Stimulated activated memory B cell treated with anti-CD40 and anti-IgM and Interleukin-4, amounts not matched to agents 10 μg/mL and 1 μg/mL and 100 μg/mL, for 72 hours (primary cell): ENCODE measurements around the gene GLIPR1.
"Not testable (repeated sequence)": the region's sequence is repeated elsewhere in the genome, so short reads cannot be mapped to it uniquely, and the experiment has no call there.

ENCODE experiments used
- ATAC-seq: fragments of 150-1000 bp; cut with Tn5 transposase; 2 replicates; pipeline ENCODE4 v1.10.0; 2021
- H3K27ac Mint-ChIP-seq: one replicate; pipeline ENCODE4 v1.8.0; 2022; ENCODE audit warnings: mild to moderate bottlenecking, mixed read lengths
- H3K27me3 Mint-ChIP-seq: one replicate; pipeline ENCODE4 v1.8.0; 2022; ENCODE audit warnings: mixed read lengths
- H3K36me3 Mint-ChIP-seq: one replicate; pipeline ENCODE4 v1.8.0; 2022; ENCODE audit warnings: mixed read lengths
- H3K4me1 Mint-ChIP-seq: one replicate; pipeline ENCODE4 v1.8.0; 2022; ENCODE audit warnings: mixed read lengths
- H3K4me3 Mint-ChIP-seq: one replicate; pipeline ENCODE4 v1.8.0; 2022; ENCODE audit warnings: mild to moderate bottlenecking, moderate library complexity, mixed read lengths
- H3K9me3 Mint-ChIP-seq: one replicate; pipeline ENCODE4 v1.8.0; 2022; ENCODE audit warnings: mixed read lengths

GLIPR1 gene

DNA sequence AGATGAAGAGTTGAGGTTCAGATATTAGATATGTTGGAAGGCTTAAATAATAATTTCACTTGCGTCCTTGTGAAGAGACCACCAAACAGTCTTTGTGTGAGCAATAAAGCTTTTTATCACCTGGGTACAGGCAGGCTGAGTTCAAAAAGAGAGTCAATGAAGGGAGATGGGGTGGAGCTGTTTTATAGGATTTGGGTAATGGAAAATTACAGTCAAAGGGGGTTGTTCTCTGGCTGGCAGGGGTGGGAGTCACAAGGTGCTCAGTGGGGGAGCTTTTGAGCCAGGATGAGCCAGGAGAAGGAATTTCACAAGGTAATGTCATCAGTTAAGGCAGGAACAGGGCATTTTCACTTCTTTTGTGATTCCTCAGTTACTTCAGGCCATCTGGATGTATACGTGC lies 3.9 kb downstream of the GLIPR1 start:
- not testable (repeated sequence) for H3K4me3 Mint-ChIP-seq, H3K9me3 Mint-ChIP-seq, ATAC-seq, H3K27me3 Mint-ChIP-seq
- peaks cover 14% of the 10 kb centered on the region for H3K36me3 Mint-ChIP-seq
- H3K27ac Mint-ChIP-seq: peak overlapping the region; percentile 92
- H3K4me1 Mint-ChIP-seq: peaks cover 66% of the 10 kb centered on the region

DNA sequence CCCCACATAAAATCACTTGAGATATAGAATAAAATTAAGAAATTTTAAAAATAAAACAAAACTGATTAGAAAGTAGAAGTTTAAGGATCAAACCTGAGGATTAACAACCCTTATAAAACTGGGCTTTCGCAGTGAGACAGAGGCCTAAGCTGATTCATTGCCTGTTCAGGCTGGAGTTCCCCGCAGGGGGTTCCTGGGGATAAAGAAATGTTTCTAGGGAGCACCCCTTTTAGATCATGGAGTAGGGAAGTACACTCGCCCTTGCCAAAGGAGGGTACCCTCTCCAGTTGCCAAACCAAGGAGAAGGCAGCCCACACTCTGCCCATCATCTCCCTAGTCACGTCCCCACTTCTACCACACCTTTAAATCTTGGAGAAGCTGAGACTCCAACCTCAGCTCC lies 6.8 kb downstream of the GLIPR1 start:
- Mint-ChIP-seq H3K4me3 (no peak overlapping the region), H3K4me1 (peaks cover 49% of the 10 kb centered on the region), H3K27me3 (no peaks in the 10 kb centered on the region), H3K36me3 (peaks cover 25% of the 10 kb centered on the region), H3K9me3 (no peaks in the 10 kb centered on the region), H3K27ac (peak overlapping the region; percentile 56)
- no peak for ATAC-seq

DNA sequence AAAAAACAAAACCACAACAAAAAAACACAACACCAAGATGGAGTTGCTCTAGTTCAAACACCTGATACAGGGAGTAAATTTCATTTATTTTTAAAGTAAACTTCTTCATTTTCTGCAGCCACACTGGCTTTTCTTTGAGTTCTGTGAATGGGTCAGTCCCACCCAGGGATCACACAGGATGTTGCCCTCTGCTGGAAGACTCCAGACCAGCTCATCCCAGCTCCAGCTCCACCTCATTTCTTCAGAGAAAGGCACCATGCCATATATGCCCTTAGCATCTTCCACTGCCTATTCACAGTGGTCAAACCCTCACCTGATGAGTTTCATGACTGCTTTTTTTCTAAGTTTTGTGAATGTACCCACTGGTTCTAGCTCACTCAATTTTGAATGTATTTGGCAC lies 8.0 kb downstream of the GLIPR1 start:
- Mint-ChIP-seq H3K27me3 (no peaks in the 10 kb centered on the region), H3K4me1 (peaks cover 41% of the 10 kb centered on the region), H3K9me3 (no peaks in the 10 kb centered on the region), H3K4me3 (no peak overlapping the region), H3K36me3 (peaks cover 20% of the 10 kb centered on the region), H3K27ac (no peak overlapping the region)
- ATAC-seq: no peak

DNA sequence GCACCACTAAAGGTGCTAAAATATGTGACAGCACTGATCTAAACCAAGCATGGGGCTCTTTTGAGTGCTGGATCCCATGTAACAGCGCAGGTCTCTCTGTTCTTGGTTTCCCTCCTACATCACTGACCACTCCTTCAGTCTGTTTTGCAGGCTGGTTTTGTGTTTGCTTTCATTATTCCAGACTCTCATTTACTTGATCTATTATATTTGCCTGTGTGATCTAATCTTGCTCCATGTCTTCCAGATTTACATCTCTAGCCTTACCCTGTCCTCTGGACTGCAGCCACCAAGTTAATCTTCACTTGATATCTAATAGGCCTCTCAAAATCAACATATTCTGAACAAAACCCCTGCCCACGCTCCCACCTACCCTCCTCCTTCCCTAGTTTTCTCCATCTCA lies 8.6 kb downstream of the GLIPR1 start:
- H3K4me3 Mint-ChIP-seq: peak overlapping the region; percentile 6
- H3K9me3 Mint-ChIP-seq: no peaks in the 10 kb centered on the region
- peak overlapping the region; percentile 71 for H3K27ac Mint-ChIP-seq
- peaks cover 41% of the 10 kb centered on the region for H3K4me1 Mint-ChIP-seq
- ATAC-seq: peak; percentile 31
- H3K27me3 Mint-ChIP-seq: no peaks in the 10 kb centered on the region
- peaks cover 26% of the 10 kb centered on the region for H3K36me3 Mint-ChIP-seq

DNA sequence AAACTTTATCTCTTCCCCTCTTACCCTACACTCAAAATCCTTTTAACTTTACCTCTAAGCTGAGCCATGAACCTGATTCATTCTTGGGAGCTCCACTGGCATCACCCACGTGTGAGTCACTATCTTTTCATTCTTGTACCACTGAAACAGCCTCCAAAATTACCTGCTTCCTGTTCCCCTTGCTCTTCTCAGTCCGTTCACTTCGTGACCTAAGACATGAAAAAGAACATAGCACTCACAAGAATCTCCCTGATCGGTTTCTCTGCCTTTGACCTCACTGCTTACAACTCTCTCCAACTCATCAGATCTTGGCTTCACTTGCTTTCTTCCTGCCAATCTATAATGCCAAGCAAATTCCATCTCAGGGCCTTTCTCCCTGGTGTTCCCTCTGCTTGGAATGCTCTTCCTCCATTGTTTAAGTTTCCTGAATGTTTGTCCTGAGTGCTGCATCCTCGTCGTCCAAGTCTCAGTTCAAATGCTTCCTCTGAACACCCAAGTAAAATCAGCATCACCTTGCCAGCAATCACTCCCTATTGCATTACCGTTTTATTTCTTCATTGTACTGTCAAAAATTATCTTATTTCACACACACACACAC lies 9.2 kb downstream of the GLIPR1 start:
- Mint-ChIP-seq H3K4me3 (peak overlapping the region; percentile 6), H3K9me3 (no peaks in the 10 kb centered on the region), H3K36me3 (peaks cover 29% of the 10 kb centered on the region), H3K27me3 (no peaks in the 10 kb centered on the region), H3K27ac (peak overlapping the region; percentile 71), H3K4me1 (peaks cover 39% of the 10 kb centered on the region)
- ATAC-seq: peak; percentile 87

DNA sequence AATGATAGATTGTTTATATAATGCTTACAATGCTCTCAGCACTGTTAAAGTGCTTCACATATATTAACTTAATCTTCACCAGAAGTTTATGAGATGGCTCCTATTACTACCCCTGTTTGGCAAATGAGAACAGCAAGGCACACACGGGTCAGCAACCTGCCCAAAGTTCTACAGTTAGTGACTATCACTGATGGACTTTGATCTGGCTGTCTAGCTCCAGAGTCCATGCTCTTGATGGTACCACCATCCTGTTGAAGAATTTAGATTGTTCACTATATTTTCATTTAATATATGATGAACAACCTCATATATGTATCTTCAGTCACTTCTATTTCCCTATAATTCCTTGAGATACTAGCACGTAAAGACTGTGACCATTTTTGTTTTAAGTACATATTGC lies 10.6 kb downstream of the GLIPR1 start:
- Mint-ChIP-seq H3K4me3 (no peak overlapping the region), H3K36me3 (peaks cover 29% of the 10 kb centered on the region), H3K9me3 (no peaks in the 10 kb centered on the region), H3K27me3 (no peaks in the 10 kb centered on the region), H3K27ac (no peak overlapping the region), H3K4me1 (peaks cover 39% of the 10 kb centered on the region)
- ATAC-seq: no peak

DNA sequence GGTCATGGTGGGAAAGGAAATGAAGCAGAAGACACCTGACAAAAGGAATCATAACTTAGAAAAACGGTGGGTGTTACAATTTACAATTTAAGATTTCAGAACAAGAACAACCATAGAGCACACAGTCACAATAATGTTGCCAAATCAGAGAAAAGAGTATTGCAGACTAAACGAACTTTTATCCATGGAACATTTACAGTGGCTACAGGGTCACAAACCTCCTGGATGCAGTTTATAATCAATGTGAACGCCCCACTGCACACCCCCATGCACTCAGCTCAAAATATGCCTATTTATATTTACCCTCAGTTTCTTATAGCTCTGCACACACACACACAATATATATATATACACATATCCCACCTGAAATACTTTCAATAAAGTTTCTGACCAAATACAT lies 22.9 kb downstream of the GLIPR1 start:
- no peak overlapping the region for H3K4me3 Mint-ChIP-seq
- no peaks in the 10 kb centered on the region for H3K27me3 Mint-ChIP-seq
- no peak for ATAC-seq
- H3K9me3 Mint-ChIP-seq: no peaks in the 10 kb centered on the region
- peaks cover 24% of the 10 kb centered on the region for H3K36me3 Mint-ChIP-seq
- no peak overlapping the region for H3K27ac Mint-ChIP-seq
- H3K4me1 Mint-ChIP-seq: peaks cover 9% of the 10 kb centered on the region

DNA sequence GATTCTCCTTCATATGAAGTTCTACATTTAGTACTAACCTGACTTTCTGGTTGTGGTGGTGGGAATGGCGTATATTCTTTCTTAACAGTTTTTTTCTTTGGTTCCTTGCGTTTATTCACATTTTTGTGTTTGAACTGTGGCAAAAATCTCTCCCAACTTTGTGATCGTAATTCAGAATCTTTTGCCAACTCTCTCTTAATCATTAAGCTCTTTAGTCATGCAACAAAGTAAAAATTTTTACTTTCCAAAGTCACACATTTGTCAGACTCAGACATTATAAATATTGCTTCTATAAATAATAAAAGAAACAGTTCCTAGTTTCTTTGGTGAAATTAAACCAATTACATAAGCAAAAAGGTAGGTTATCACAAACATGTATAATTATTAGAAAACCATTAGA lies 23.3 kb downstream of the GLIPR1 start:
- Mint-ChIP-seq H3K27me3 (no peaks in the 10 kb centered on the region), H3K4me3 (no peak overlapping the region), H3K36me3 (peaks cover 20% of the 10 kb centered on the region), H3K9me3 (no peaks in the 10 kb centered on the region), H3K27ac (no peak overlapping the region), H3K4me1 (peaks cover 12% of the 10 kb centered on the region)
- ATAC-seq: no peak

DNA sequence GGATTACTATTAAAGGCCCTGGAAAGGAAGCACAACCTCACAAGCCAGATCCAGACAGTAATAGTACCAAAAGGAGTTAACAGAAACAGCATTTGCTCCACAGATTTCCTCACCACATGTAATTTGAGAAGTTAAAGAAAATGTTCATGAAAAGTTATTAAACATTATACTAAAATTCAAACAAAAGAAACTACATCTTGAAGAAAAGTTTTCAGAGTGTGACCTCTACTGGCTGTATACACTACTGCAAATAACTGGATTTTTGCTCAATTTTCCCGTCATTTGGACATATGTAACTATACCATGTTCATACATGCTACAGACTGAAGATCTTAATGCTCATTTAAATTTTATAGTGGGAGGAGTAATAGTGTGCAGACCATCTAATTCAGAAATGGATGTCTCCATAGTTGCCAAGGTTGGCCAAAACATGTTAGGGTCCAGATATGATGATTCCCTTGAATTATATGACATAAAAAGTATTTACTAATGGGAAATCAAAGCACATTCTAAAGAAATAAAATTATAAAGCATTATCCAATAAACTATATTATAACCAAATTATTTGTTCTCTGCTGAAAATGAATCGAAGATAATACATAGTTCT lies 25.3 kb downstream of the GLIPR1 start:
- Mint-ChIP-seq H3K4me1 (peaks cover 25% of the 10 kb centered on the region), H3K4me3 (no peak overlapping the region), H3K9me3 (no peaks in the 10 kb centered on the region), H3K27ac (no peak overlapping the region), H3K27me3 (no peaks in the 10 kb centered on the region), H3K36me3 (peaks cover 14% of the 10 kb centered on the region)
- no peak for ATAC-seq

DNA sequence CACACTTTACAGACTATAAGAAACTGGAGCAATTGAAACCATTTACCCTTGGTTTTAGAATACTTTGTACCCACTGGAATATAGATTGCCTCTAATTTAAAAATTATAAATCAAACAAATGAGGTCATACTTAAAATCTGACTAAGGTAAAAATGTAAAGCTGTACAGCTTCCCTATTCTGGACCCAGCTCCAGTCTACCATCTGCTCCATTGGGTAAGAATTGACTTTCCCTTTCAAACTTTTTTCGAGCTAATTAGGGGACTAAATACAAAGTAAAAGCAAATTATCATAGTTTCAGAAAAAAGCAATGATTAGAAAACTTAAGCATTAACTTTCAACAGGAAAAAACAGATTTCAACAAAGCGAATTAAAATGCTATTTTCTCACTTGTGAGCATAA lies 26.5 kb downstream of the GLIPR1 start:
- H3K27ac Mint-ChIP-seq: no peak overlapping the region
- no peak for ATAC-seq
- no peaks in the 10 kb centered on the region for H3K9me3 Mint-ChIP-seq
- H3K27me3 Mint-ChIP-seq: no peaks in the 10 kb centered on the region
- no peak overlapping the region for H3K4me3 Mint-ChIP-seq
- H3K4me1 Mint-ChIP-seq: peaks cover 30% of the 10 kb centered on the region
- H3K36me3 Mint-ChIP-seq: peaks cover 14% of the 10 kb centered on the region

DNA sequence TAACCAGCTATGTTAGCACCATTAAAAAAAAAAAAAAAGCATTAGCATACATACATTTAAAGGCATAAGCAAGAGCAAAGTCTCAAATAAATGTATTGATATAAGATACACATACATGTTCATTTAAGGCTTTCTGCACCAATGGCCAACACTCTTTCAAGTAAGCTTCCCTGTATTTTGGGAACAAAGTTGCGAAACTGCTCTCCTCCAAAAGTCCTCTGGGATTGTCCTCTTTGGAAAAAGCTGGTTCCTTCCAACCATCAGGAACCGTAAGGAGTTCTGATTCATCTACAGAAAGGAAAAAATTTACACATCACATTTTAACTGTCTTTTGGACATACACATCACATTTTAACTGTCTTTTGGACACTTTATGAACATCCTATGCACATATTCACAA lies 27.6 kb downstream of the GLIPR1 start:
- Mint-ChIP-seq H3K36me3 (peaks cover 14% of the 10 kb centered on the region), H3K4me3 (no peak overlapping the region), H3K27me3 (no peaks in the 10 kb centered on the region), H3K27ac (peak overlapping the region; percentile 42), H3K4me1 (peaks cover 30% of the 10 kb centered on the region), H3K9me3 (no peaks in the 10 kb centered on the region)
- no peak for ATAC-seq

DNA sequence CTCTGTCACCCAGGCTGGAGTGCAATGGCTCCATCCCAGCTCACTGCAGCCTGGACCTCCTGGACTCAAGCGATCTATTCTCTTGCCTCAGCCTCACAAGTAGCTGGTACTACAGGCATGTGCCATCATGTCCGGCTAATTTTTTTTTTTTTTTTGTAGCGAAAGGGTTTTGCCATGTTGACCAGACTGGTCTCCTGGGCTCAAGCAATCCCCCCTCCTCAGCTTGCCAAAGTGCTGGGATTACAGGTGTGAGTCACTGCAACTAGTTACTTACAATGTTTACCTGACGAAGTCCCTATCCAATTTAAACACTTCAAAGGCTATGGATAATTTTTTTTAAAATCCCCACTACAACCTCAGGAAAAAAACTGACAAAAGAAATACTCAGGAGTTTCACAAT lies 29.1 kb downstream of the GLIPR1 start:
- Mint-ChIP-seq H3K9me3 (no peaks in the 10 kb centered on the region), H3K36me3 (peaks cover 10% of the 10 kb centered on the region), H3K27me3 (no peaks in the 10 kb centered on the region), H3K4me1 (peaks cover 30% of the 10 kb centered on the region), H3K27ac (peak overlapping the region; percentile 97), H3K4me3 (peak overlapping the region; percentile 96)
- no peak for ATAC-seq

DNA sequence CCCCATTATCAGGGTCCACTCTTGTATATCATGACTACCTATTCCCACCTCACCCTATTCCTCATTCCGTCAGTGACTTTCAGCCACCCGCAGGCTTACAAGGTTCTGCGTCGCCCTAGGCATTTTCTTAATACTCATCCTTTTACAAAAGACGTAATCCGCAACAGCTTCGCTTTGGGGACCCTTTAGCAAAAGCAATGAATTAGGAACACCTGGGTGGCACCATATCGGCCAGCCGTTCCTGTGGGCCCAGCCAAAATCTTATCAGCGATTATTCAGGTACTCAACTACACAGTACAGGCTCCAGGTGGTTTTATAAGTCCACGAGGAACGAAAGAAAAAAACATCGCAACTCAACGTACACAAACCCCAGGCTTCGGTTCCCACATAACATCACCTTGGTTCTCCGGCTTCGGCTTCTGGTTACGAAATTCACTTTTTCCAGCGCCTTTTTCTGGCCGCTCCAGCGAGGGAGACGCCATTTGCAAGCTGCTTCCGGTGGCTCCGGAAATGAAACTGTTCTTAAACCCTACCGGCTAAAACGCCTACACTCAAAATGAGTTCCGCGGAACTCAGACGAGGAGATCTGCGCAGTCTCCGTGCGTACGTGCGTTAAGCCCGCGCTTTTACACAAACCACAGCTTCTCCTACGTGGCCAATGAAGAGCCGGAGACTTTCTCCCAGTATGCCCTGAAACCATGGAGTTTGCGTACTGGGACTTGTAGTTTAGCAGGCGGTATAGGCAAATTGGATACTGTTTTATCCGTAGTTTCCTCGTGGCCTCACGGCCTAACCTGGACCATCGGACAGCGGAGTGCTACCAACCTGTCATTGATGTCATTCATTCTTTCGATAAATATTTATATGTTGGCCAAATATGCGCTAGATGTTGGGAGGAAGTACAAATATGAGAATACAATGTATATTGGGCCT lies 30.8 kb downstream of the GLIPR1 start, which contains the start of gene KRR1:
TSS of gene KRR1 (minus strand) at position 494 of the 933 bp plus-strand sequence. CDS start at position 482, 12 bp downstream.
- Mint-ChIP-seq H3K4me3 (peak within 1 kb of the TSS; percentile 96), H3K36me3 (peaks cover under 1% of the 10 kb centered on the region), H3K4me1 (peaks cover 30% of the 10 kb centered on the region), H3K27ac (peak within 1 kb of the TSS; percentile 97), H3K9me3 (no peaks in the 10 kb centered on the region), H3K27me3 (no peaks in the 10 kb centered on the region)
- peak; percentile 99 for ATAC-seq

DNA sequence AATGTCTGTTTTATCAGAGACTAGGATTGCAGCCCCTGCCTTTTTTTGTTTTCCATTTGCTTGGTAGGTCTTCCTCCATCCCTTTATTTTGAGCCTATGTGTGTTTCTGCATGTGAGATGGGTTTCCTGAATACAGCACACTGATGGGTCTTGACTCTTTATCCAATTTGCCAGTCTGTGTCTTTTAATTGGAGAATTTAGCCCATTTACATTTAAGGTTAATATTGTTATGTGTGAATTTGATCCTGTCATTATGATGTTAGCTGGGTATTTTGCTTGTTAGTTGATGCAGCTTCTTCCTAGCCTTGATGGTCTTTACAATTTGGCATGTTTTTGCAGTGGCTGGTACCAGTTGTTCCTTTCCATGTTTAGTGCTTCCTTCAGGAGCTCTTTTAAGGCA lies 40.7 kb downstream of the GLIPR1 start:
- not testable (repeated sequence) for H3K9me3 Mint-ChIP-seq, ATAC-seq, H3K4me3 Mint-ChIP-seq, H3K36me3 Mint-ChIP-seq, H3K4me1 Mint-ChIP-seq, H3K27ac Mint-ChIP-seq
- peaks cover 33% of the 10 kb centered on the region for H3K27me3 Mint-ChIP-seq

DNA sequence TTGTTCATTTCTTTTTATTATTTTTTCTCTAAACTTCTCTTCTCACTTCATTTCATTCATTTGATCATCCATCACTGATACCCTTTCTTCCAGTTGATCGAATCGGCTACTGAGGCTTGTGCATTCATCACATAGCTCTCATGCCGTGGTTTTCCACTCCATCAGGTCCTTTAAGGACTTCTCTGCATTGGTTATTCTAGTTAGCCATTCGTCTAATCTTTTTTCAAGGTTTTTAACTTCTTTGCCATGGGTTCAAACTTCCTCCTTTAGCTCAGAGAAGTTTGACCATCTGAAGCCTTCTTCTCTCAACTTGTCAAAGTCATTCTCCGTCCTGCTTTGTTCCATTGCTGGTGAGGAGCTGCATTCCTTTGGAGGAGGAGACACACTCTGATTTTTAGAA lies 41.6 kb downstream of the GLIPR1 start:
- H3K27me3 Mint-ChIP-seq: peaks cover 33% of the 10 kb centered on the region
- not testable (repeated sequence) for H3K4me1 Mint-ChIP-seq, ATAC-seq, H3K9me3 Mint-ChIP-seq, H3K36me3 Mint-ChIP-seq, H3K4me3 Mint-ChIP-seq, H3K27ac Mint-ChIP-seq
